ENCODE results near the gene KRTAP10-2. TPM values are rescaled to one million over a fixed set of nuclear protein-coding genes. Genes with fewer than 3 reads are reported as not detected.
A peak's percentile ranks its signal among the peaks of the same experiment; 100 is the strongest.
"Not testable (repeated sequence)": the region's sequence is repeated elsewhere in the genome, so short reads cannot be mapped to it uniquely, and the experiment has no call there.

Gene KRTAP10-2
- total RNA-seq, 6 experiments from 2014 or later: not detected

GRCh38 chr21:44550807-44551206 is 498 bp downstream of the KRTAP10-2 start:
- TF ChIP-seq POLR2A (IDR thresholded peaks at IDR 0.05): no peak
- no peak for TF ChIP-seq CTCF (IDR thresholded peaks at IDR 0.05)
- Histone ChIP-seq H3K9me3 (no peaks in the 10 kb centered on the region), H3K27ac (no peak overlapping the region), H3K27me3 (no peaks in the 10 kb centered on the region), H3K4me1 (no peaks in the 10 kb centered on the region), H3K4me3 (no peak overlapping the region), H3K36me3 (no peaks in the 10 kb centered on the region)
- 47% methylated on average over 2 of the region's 10 CpGs for WGBS (ENCODE audit: insufficient coverage, low coverage, low lambda C conversion rate, missing lambda C conversion rate)
- ATAC-seq (no peak), DNase-seq (no peak)
- intact Hi-C loops (cut with DNase I): no loop called here

GRCh38 chr21:44550285-44550684 is 1.0 kb downstream of the KRTAP10-2 start:
- H3K9me3 ChIP-seq; H3K36me3 ChIP-seq; intact Hi-C loops (cut with DNase I); DNase-seq; H3K4me3 ChIP-seq; H3K27me3 ChIP-seq; H3K4me1 ChIP-seq; H3K27ac ChIP-seq: not testable (repeated sequence)
- WGBS (ENCODE audit: insufficient coverage, low coverage, low lambda C conversion rate, missing lambda C conversion rate): no CpG with 5 or more reads among the region's 17 CpGs
- ATAC-seq: peak in 1 of 4 donors; percentile 26

GRCh38 chr21:44549525-44550211 is 1.6 kb downstream of the KRTAP10-2 start:
- WGBS (ENCODE audit: insufficient coverage, low coverage, low lambda C conversion rate, missing lambda C conversion rate): 79% methylated on average over 10 of the region's 25 CpGs
- TF ChIP-seq POLR2A (IDR thresholded peaks at IDR 0.05) (no peak), CTCF (IDR thresholded peaks at IDR 0.05) (no peak)
- ATAC-seq: peak in 1 of 4 donors; percentile 20
- H3K36me3 ChIP-seq: no peaks in the 10 kb centered on the region
- H3K27ac ChIP-seq: no peak overlapping the region
- intact Hi-C loops (cut with DNase I): no loop called here
- no peaks in the 10 kb centered on the region for H3K27me3 ChIP-seq
- no peak overlapping the region for H3K4me3 ChIP-seq
- no peak for DNase-seq
- H3K9me3 ChIP-seq: no peaks in the 10 kb centered on the region
- H3K4me1 ChIP-seq: no peaks in the 10 kb centered on the region

GRCh38 chr21:44548922-44549321 is 2.4 kb downstream of the KRTAP10-2 start:
- no peak for TF ChIP-seq POLR2A (IDR thresholded peaks at IDR 0.05)
- no peak for TF ChIP-seq CTCF (IDR thresholded peaks at IDR 0.05)
- Histone ChIP-seq H3K36me3 (no peaks in the 10 kb centered on the region), H3K27ac (no peak overlapping the region), H3K9me3 (no peaks in the 10 kb centered on the region), H3K27me3 (no peaks in the 10 kb centered on the region), H3K4me1 (no peaks in the 10 kb centered on the region), H3K4me3 (no peak overlapping the region)
- DNase-seq: no peak
- intact Hi-C loops (cut with DNase I): no loop called here
- 39% methylated on average over 13 of the region's 14 CpGs for WGBS (ENCODE audit: insufficient coverage, low coverage, low lambda C conversion rate, missing lambda C conversion rate)
- no peak for ATAC-seq

GRCh38 chr21:44548381-44548780 is 2.9 kb downstream of the KRTAP10-2 start:
- H3K27me3 ChIP-seq: no peaks in the 10 kb centered on the region

More at GRCh38 chr21:44548381-44548780, 2.9 kb downstream of the KRTAP10-2 start:
- Histone ChIP-seq H3K9me3 (no peaks in the 10 kb centered on the region), H3K36me3 (no peaks in the 10 kb centered on the region), H3K27ac (no peak overlapping the region), H3K4me1 (no peaks in the 10 kb centered on the region), H3K4me3 (no peak overlapping the region)
- DNase-seq: no peak
- WGBS (ENCODE audit: insufficient coverage, low coverage, low lambda C conversion rate, missing lambda C conversion rate): 61% methylated on average over 12 of the region's 13 CpGs
- no peak for ATAC-seq
- TF ChIP-seq CTCF (IDR thresholded peaks at IDR 0.05) (no peak), POLR2A (IDR thresholded peaks at IDR 0.05) (no peak)
- intact Hi-C loops (cut with DNase I): no loop called here
